DMS153 treated with DMSO at 0.1 percent for 48 hours (cell line): Measurements from ENCODE around the gene EIF4ENIF1.
"Not testable (repeated sequence)": the region's sequence is repeated elsewhere in the genome, so short reads cannot be mapped to it uniquely, and the experiment has no call there.

Source experiments
- DNase-seq: peaks from one replicate; lab custom pipeline; 2025; ENCODE audit not compliant: unreplicated experiment; lab: John Stamatoyannopoulos, UW

EIF4ENIF1 gene

DNA sequence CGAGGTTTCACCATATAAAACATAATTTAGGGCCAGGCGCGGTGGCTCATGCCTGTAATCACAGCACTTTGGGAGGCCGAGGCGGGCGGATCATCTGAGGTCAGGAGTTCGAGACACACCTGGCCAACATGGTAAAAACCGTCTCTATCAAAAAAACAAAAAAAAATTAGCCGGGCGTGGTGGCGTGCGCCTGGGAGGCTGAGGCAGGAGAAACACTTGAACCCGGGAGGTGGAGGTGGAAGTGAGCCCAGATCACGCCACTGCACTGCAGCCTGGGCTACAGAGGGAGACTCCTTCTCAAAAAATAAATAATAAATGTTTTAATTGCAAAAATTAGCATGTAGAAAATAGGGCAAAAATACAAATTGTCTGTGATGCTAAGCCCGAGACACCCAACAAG lies 5.7 kb upstream of the EIF4ENIF1 start:
- DNase-seq = no peak

DNA sequence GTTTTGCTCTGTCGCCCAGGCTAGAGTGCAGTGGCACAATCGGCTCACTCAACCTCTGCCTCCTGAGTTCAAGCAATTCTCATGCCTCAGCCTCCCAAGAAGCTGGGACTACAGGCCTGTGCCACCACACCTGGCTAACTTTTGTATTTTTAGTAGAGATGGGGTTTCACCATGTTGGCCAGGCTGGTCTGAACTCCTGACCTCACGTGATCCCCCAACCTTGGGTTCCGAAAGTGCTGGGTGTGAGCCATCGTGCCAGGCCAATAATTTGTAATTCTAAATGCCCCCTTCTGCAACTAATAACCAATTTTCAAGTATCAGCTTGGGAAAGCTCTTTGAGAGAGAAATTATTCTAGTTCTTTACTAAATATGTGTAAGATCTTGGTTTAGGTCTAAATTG lies 3.7 kb upstream of the EIF4ENIF1 start:
- DNase-seq = not testable (repeated sequence)

- DNase-seq = no peak
These were observed 2.5 kb upstream of the EIF4ENIF1 start for GRCh38 chr22:31492151-31492550.

- no peak for DNase-seq
These were observed 1.7 kb upstream of the EIF4ENIF1 start for GRCh38 chr22:31491218-31491962.

GRCh38 chr22:31490496-31490925 lies 869 bp upstream of the EIF4ENIF1 start:
- DNase-seq = no peak

GRCh38 chr22:31488988-31489617 lies 539 bp downstream of the EIF4ENIF1 start:
- DNase-seq = no peak

GRCh38 chr22:31488346-31488883 lies 1.2 kb downstream of the EIF4ENIF1 start:
- DNase-seq = no peak

DNA sequence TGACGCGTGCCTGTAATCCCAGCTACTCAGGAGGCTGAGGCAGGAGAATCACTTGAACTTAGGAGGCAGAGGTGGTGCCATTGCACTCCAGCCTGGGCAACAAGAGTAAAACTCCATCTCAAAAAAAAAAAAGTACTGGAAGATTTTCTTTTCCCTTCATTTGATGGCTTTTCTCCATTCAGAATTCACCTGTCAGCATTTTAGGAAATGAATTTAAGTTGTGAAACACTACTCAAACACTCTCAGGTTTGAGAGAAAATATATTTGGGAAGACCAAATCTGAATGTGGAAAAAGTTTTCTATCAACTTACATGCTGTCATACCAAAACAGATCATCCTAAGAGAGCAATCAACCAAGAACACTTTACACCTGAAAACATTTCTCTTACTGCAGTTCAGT lies 2.7 kb downstream of the EIF4ENIF1 start:
- no peak for DNase-seq

- DNase-seq = not testable (repeated sequence)
These were observed 3.3 kb downstream of the EIF4ENIF1 start for GRCh38 chr22:31486369-31486768.

GRCh38 chr22:31482470-31482869 lies 7.2 kb downstream of the EIF4ENIF1 start:
- not testable (repeated sequence) for DNase-seq

DNA sequence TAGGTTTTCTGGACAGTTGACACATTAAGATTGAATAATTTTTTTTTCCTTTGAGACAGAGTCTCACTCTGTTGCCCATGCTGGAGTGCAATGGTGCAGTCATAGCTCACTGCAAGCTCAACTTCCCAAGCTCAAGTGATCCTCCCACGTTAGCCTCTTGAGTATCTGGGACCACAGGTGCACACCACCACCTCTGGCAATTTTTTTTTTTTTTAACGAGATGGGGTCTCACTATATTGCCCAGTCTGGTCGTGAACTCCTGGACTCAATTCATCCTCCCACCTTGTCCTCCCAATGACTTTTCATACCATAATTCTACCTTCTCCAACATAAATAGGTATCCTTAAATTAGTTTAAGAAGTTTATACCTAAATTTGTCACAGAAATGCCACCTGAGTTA lies 8.5 kb downstream of the EIF4ENIF1 start:
- DNase-seq = no peak

DNA sequence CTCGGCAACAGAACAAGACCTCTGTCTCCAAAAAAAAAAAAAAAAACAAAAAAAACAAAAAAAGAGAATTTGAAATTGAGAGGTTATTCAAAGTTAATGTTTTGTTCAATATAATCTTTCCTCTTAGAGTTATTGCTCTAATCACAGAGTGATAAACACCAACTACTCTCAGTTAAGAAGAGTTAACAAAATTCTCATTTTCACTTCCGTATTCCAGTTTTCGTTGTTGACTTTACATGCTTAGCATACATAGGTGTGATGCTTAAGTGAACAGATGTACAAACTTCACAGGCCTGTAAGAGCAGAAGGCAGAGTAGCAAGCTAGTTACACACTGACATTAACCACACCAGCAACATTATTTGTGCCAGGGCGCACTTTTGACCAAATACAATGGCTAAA lies 12.3 kb downstream of the EIF4ENIF1 start:
- no peak for DNase-seq

DNA sequence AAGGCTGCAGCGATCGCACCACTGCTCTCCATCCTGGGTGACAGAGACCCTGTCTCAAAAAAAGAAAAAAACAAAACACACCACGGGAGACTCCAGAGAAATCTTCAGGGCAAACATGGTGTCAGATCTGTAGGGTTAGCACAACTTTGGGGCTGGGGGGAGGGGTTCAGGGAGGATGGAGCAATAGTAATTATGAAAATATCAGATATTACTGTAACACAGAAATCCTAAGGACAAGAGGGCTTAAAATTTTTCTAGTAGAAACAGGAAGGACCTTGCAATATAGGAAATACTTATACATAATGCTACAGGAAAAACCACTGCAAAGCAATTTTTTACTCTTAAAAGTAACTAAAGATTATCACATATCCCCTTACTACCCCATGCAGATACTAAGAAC lies 13.8 kb downstream of the EIF4ENIF1 start:
- no peak for DNase-seq

GRCh38 chr22:31474743-31475142 lies 14.9 kb downstream of the EIF4ENIF1 start:
- DNase-seq = no peak

DNA sequence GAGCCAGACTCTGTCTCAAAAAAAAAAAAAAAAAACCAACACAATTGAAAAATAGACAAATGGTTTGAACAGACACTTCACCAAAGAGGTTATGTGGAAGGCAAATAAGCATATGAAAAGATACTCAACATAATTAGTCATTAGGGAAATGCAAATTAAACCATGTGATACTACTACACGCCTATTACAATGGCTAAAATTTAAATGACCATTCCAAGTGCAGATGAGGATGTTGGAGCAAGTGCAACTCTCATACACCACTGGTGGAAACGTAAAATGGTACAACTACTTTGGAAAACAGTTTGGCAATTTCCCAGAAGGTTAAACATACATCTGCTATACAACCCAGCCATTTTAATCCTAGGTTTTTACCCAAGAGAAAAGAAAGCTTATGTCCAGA lies 24.3 kb downstream of the EIF4ENIF1 start:
- DNase-seq = no peak

DNA sequence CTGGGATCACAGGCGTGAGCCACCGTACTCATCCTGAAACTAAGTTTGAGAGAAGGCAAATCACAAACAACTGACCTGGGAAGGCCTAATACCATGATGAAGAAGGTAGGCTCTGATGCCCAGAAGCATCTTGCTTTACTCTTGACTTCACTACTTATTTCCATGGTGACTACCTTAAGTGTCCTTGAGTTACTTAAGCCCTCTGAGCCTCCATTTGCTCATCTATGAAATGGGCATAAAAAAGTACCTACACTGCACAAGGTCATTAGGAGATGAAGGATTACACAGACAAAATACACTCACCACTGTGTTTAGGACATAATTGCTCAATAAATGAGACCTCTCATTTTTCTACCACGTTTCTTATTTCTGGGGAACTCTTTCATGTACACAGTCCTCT lies 27.9 kb downstream of the EIF4ENIF1 start:
- no peak for DNase-seq

- DNase-seq = no peak
These were observed 37.7 kb downstream of the EIF4ENIF1 start for GRCh38 chr22:31451709-31452571.

GRCh38 chr22:31449506-31449905 lies 40.1 kb downstream of the EIF4ENIF1 start:
- no peak for DNase-seq

DNA sequence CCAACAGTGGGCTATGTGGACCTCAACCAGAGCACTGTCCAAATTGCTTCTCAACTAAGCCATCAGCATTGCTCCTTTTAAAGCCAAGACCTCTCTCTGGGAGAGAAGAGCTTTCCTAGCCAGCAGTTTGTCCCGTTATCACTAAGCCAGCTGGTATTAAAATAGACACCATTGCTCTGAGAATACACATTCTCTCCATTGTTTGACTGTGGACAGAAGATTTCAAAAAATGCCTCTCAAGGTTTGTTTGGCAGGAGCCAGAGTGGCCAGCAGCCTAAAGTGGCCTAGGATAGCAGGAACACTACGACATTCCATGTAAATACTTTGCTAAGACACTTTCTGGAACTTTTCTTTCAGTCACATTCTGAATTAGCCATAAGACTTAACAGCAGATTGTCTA lies 41.3 kb downstream of the EIF4ENIF1 start:
- DNase-seq = no peak

DNA sequence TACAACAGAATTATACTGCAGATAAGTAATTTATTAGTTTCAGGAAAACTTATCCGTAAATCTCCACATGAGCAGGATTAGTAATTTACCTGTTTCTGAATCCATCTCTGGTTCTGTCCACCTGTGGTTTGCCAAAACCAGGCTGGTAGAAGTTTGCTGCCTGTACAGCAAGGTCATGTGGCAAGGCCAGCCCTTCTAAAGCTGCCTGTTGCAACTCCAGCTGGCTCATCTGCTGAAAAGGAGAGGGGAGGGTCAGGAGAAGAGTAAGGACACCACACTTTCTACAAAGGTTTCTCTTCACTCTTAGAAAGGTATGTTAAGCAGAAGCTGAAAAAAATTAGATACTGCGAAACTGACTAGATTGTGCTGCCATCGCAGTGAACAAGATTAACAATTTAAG lies 42.3 kb downstream of the EIF4ENIF1 start:
- no peak for DNase-seq

GRCh38 chr22:31446767-31447166 lies 42.9 kb downstream of the EIF4ENIF1 start:
- no peak for DNase-seq

DNA sequence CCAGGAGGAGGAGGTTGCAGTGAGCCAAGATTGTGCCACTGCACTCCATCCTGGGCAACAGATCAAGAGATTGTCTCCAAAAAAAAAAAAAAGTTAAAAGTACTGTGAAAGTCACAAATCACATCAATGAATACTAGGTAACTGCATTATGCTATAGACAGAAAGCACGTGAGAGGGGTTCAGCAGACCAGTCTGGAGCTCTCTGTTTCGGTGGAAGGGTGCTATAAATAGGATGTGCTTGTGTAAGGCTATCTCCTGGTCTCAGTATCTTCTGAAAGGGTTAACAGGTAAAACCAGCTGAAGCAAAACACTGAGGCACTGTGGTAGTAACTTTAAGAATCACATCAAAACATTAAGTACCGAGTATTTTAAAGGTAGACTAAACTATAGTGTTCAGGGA lies 43.4 kb downstream of the EIF4ENIF1 start:
- DNase-seq = no peak
